WTC11 (cell line): ENCODE measurements around the gene MOB3B. TPM values are rescaled to one million over a fixed set of nuclear protein-coding genes. Genes with fewer than 3 reads are reported as not detected.

Experiments used
- ATAC-seq: fragments of 200-7000 bp; cut with Tn5 transposase; 2 replicates; pipeline ENCODE4 v1.10.0; 2021; ENCODE audit warnings: mild to moderate bottlenecking, moderate library complexity
- CTCF ChIA-PET: fragments of 300-600 bp; sonication (Branson Sonifier 250); formaldehyde crosslinking; loops from one replicate; lab custom pipeline; 2021; ENCODE audit warnings: antibody characterized with exemption; lab: Charles Lee
- POLR2A ChIA-PET: fragments of 350-600 bp; sonication (Branson Sonifier 250); formaldehyde crosslinking; loops from one replicate; lab custom pipeline; 2021; ENCODE audit warnings: antibody characterized with exemption; lab: Charles Lee
- DNase-seq: peaks from one replicate; pipeline ENCODE4 v3.0.0; 2021; ENCODE audit warnings: low spot score
- H3K27ac Mint-ChIP-seq: 2 replicates; pipeline ENCODE4 v1.8.0; 2021; ENCODE audit warnings: mixed read lengths
- H3K27me3 Mint-ChIP-seq: 2 replicates; pipeline ENCODE4 v1.8.0; 2021; ENCODE audit warnings: low read depth, mild to moderate bottlenecking, moderate library complexity, mixed read lengths
- H3K36me3 Mint-ChIP-seq: 2 replicates; pipeline ENCODE4 v1.8.0; 2021; ENCODE audit warnings: mixed read lengths
- H3K4me1 Mint-ChIP-seq: 2 replicates; pipeline ENCODE4 v1.8.0; 2022; ENCODE audit warnings: mixed read lengths
- H3K4me3 Mint-ChIP-seq: 2 replicates; pipeline ENCODE4 v1.8.0; 2021; ENCODE audit warnings: mild to moderate bottlenecking, moderate library complexity, mixed read lengths
- H3K9me3 Mint-ChIP-seq: 2 replicates; pipeline ENCODE4 v1.8.0; 2021; ENCODE audit warnings: mixed read lengths
- AR ChIP-seq: fragments of 250-450 bp; sonication (Bioruptor Pico); IDR thresholded peaks from 2 replicates; pipeline ENCODE4 v1.9.0; 2021; ENCODE audit warnings: mild to moderate bottlenecking
- ATF1 ChIP-seq: sonication (generic); formaldehyde crosslinking; IDR thresholded peaks from 2 replicates; pipeline ENCODE4 v1.8.1; 2023; ENCODE audit warnings: mild to moderate bottlenecking, moderate library complexity, missing genetic modification reagents
- E2F1 ChIP-seq: sonication (generic); formaldehyde crosslinking; IDR thresholded peaks from 2 replicates; pipeline ENCODE4 v1.8.0; 2022; ENCODE audit warnings: mild to moderate bottlenecking, missing genetic modification reagents
- FOXP4 ChIP-seq: sonication (generic); formaldehyde crosslinking; IDR thresholded peaks from 2 replicates; pipeline ENCODE4 v1.8.0; 2022; ENCODE audit warnings: mild to moderate bottlenecking, missing genetic modification reagents
- IRF2 ChIP-seq: sonication (generic); formaldehyde crosslinking; IDR thresholded peaks from 2 replicates; pipeline ENCODE4 v1.8.0; 2022; ENCODE audit warnings: low read depth, missing genetic modification reagents, borderline replicate concordance
- NR2C2 ChIP-seq: sonication (generic); formaldehyde crosslinking; IDR thresholded peaks from 2 replicates; pipeline ENCODE4 v1.8.0; 2022; ENCODE audit warnings: mild to moderate bottlenecking, missing genetic modification reagents
- RELA ChIP-seq: sonication (generic); formaldehyde crosslinking; IDR thresholded peaks from 2 replicates; pipeline ENCODE4 v1.8.1; 2022; ENCODE audit warnings: missing genetic modification reagents, mild to moderate bottlenecking, borderline replicate concordance
- TP53 ChIP-seq: sonication (generic); formaldehyde crosslinking; IDR thresholded peaks from 2 replicates; pipeline ENCODE4 v1.8.1; 2023; ENCODE audit warnings: mild to moderate bottlenecking, missing genetic modification reagents
- ZNF232 ChIP-seq: sonication (generic); formaldehyde crosslinking; IDR thresholded peaks from 2 replicates; pipeline ENCODE4 v1.8.0; 2022; ENCODE audit warnings: mild to moderate bottlenecking, missing genetic modification reagents
- ZNF532 ChIP-seq: fragments of 250-450 bp; sonication (Bioruptor Pico); IDR thresholded peaks from 2 replicates; pipeline ENCODE4 v1.9.0; 2021; ENCODE audit warnings: mild to moderate bottlenecking, borderline replicate concordance
- total RNA-seq: library from RNA; stranded (reverse); gene quantifications from 3 replicates; pipeline ENCODE4 v1.2.3, GENCODE V29; 2021

The MOB3B gene
- total RNA-seq, 1 experiment from 2014 or later, result 25.1 TPM

GRCh38 chr9:27394826-27395201 lies 134.8 kb downstream of the MOB3B start:
- Mint-ChIP-seq H3K4me3 (no peak overlapping the region), H3K27ac (no peak overlapping the region), H3K36me3 (no peaks in the 10 kb centered on the region)
- POLR2A ChIA-PET, result no interaction called here
- TF ChIP-seq ATF1, result no peak
- TF ChIP-seq NR2C2 (CRISPR knock-in tag), result no peak
- no peak for TF ChIP-seq AR (CRISPR knock-in tag)
- TF ChIP-seq ZNF532 (CRISPR knock-in tag), result no peak
- TF ChIP-seq IRF2, result no peak
- TF ChIP-seq, all 79 proteins: peak for 0
- DNase-seq (no peak), ATAC-seq (no peak)
- peaks cover 5% of the 10 kb centered on the region; the same call in 1 of the 2 replicates for H3K9me3 Mint-ChIP-seq
- H3K4me1 Mint-ChIP-seq, result peaks cover 63% of the 10 kb centered on the region
- H3K27me3 Mint-ChIP-seq, result no peaks in the 10 kb centered on the region
- CTCF ChIA-PET, result no interaction called here

- ChIA-PET POLR2A (no interaction called here), CTCF (no interaction called here)
- Mint-ChIP-seq H3K4me3 (no peak overlapping the region), H3K9me3 (peaks cover 5% of the 10 kb centered on the region; the same call in 1 of the 2 replicates), H3K27me3 (no peaks in the 10 kb centered on the region), H3K27ac (no peak overlapping the region), H3K4me1 (peaks cover 61% of the 10 kb centered on the region), H3K36me3 (no peaks in the 10 kb centered on the region)
- TF ChIP-seq RELA (CRISPR knock-in tag) (no peak), FOXP4 (CRISPR knock-in tag) (no peak), E2F1 (no peak), ZNF232 (no peak), TP53 (CRISPR knock-in tag) (no peak)
- no peak for DNase-seq
- no peak for ATAC-seq
Measured at GRCh38 chr9:27394154-27394825, 135.3 kb downstream of the MOB3B start.
